Suprapubic skin (tissue), 4 donors: ENCODE data around the gene SLC39A6. TPM values are rescaled to one million over a fixed set of nuclear protein-coding genes. Genes with fewer than 3 reads are reported as not detected.

Experiments
- DNase-seq, 2 donors: peaks; one replicate each; pipeline ENCODE4 v3.0.0-alpha.2; 2019; ENCODE audit warnings: low spot score in 2 of 2
- H3K27ac ChIP-seq: fragments of 200-600 bp; sonication (generic); one replicate; pipeline ENCODE4 v1.5.1; 2019
- H3K27me3 ChIP-seq: fragments of 200-600 bp; sonication (generic); one replicate; pipeline ENCODE4 v1.5.1; 2019
- H3K36me3 ChIP-seq: fragments of 200-600 bp; sonication (generic); one replicate; pipeline ENCODE4 v1.5.1; 2019
- H3K4me1 ChIP-seq: fragments of 200-600 bp; sonication (generic); one replicate; pipeline ENCODE4 v1.5.1; 2019
- H3K4me3 ChIP-seq: fragments of 200-600 bp; sonication (generic); one replicate; pipeline ENCODE4 v1.5.1; 2019; ENCODE audit warnings: mild to moderate bottlenecking
- H3K9me3 ChIP-seq: fragments of 200-600 bp; sonication (generic); one replicate; pipeline ENCODE4 v1.5.1; 2019
- EP300 ChIP-seq: sonication (generic); formaldehyde crosslinking; IDR thresholded peaks from one replicate; pipeline ENCODE4 v1.6.1; 2017; ENCODE audit warnings: antibody characterized with exemption
- POLR2A ChIP-seq, 2 donors: fragments of 450-650 bp; IDR thresholded peaks; one replicate each; pipeline ENCODE4 v1.6.1; 2017; ENCODE audit warnings: antibody characterized with exemption in 2 of 2, mild to moderate bottlenecking in 2 of 2, moderate library complexity in 2 of 2
- POLR2AphosphoS5 ChIP-seq, 3 donors: sonication (generic); formaldehyde crosslinking; IDR thresholded peaks; one replicate each; pipeline ENCODE4 v1.6.1; 2017; ENCODE audit warnings: antibody characterized with exemption in 3 of 3
- WGBS: methylation state at CpG from one replicate; pipeline ENCODE4 v1.1.5; 2018; 5-methylcytosine and 5-hydroxymethylcytosine counted together
- total RNA-seq, 4 donors: library from RNA; depleted of rRNA; stranded (reverse); fragments of >200 nt; gene quantifications; one replicate each; pipeline ENCODE4 v1.1.0, GENCODE V29; 2016
- TF ChIP-seq, protein P1 (sequence below), 2 donors: fragments of 200-600 bp in 1 of 2; fragments of 450-650 bp in 1 of 2; sonication (generic) in 1 of 2; IDR thresholded peaks; one replicate each; pipeline ENCODE4 v1.5.1; 2016 to 2019; ENCODE audit warnings: antibody characterized with exemption in 2 of 2, mild to moderate bottlenecking in 1 of 2, moderate library complexity in 1 of 2

SLC39A6 gene
- total RNA-seq, 4 donors from 2014 or later = 44.3 to 107 (median 97.8) TPM

DNA sequence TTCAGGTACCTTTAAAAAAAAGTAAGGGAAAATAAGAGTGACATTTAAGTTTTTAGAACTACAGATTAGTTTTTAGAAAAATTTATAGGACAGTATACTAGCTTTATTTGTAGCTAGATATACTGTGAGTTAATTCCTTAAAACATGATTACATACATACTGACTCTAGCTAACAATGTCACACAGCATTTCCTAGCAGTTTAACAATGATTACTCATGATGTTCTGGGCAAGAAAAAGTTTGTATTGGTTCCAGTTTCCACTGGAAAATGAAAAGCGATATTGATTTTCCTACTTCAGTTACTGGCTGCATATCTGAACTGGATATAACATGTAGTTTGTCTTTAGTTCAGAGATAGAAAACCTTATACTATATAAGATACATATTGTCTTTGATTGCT is 19.4 kb downstream of the SLC39A6 start:
- WGBS = 68% methylated on average over 1 of the region's 1 CpG
- Histone ChIP-seq H3K27ac (no peak overlapping the region), H3K4me3 (no peak overlapping the region), H3K27me3 (no peaks in the 10 kb centered on the region), H3K9me3 (no peaks in the 10 kb centered on the region), H3K4me1 (peaks cover 7% of the 10 kb centered on the region), H3K36me3 (peaks cover 41% of the 10 kb centered on the region)
- no peak for TF ChIP-seq POLR2AphosphoS5 (IDR thresholded peaks at IDR 0.05)
- no peak for TF ChIP-seq POLR2A (IDR thresholded peaks at IDR 0.05)
- no peak for TF ChIP-seq EP300
- TF ChIP-seq, protein P1, sequence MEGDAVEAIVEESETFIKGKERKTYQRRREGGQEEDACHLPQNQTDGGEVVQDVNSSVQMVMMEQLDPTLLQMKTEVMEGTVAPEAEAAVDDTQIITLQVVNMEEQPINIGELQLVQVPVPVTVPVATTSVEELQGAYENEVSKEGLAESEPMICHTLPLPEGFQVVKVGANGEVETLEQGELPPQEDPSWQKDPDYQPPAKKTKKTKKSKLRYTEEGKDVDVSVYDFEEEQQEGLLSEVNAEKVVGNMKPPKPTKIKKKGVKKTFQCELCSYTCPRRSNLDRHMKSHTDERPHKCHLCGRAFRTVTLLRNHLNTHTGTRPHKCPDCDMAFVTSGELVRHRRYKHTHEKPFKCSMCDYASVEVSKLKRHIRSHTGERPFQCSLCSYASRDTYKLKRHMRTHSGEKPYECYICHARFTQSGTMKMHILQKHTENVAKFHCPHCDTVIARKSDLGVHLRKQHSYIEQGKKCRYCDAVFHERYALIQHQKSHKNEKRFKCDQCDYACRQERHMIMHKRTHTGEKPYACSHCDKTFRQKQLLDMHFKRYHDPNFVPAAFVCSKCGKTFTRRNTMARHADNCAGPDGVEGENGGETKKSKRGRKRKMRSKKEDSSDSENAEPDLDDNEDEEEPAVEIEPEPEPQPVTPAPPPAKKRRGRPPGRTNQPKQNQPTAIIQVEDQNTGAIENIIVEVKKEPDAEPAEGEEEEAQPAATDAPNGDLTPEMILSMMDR (IDR thresholded peaks at IDR 0.05) = no peak
- DNase-seq = no peak

GRCh38 chr18:36108601-36109000 is 20.5 kb downstream of the SLC39A6 start:
- 64% methylated on average over 5 of the region's 5 CpGs for WGBS
- no peak for TF ChIP-seq POLR2A (IDR thresholded peaks at IDR 0.05)
- TF ChIP-seq EP300 = no peak
- no peak for TF ChIP-seq POLR2AphosphoS5 (IDR thresholded peaks at IDR 0.05)

GRCh38 chr18:36108196-36108595 is 20.9 kb downstream of the SLC39A6 start:
- DNase-seq = no peak
- no peak overlapping the region for H3K27ac ChIP-seq
- peaks cover 27% of the 10 kb centered on the region for H3K36me3 ChIP-seq
- no peak for TF ChIP-seq POLR2AphosphoS5 (IDR thresholded peaks at IDR 0.05)
- no peak for TF ChIP-seq POLR2A (IDR thresholded peaks at IDR 0.05)
- no peak for TF ChIP-seq EP300
- TF ChIP-seq, protein P1 (IDR thresholded peaks at IDR 0.05) = no peak
- peaks cover 7% of the 10 kb centered on the region for H3K4me1 ChIP-seq
- H3K4me3 ChIP-seq = no peak overlapping the region
- no peaks in the 10 kb centered on the region for H3K9me3 ChIP-seq
- 44% methylated on average over 2 of the region's 2 CpGs for WGBS
- H3K27me3 ChIP-seq = no peaks in the 10 kb centered on the region

More at GRCh38 chr18:36108601-36109000, 20.5 kb downstream of the SLC39A6 start:
- H3K4me3 ChIP-seq = no peak overlapping the region
- H3K4me1 ChIP-seq = peaks cover 7% of the 10 kb centered on the region
- H3K27me3 ChIP-seq = no peaks in the 10 kb centered on the region
- no peak overlapping the region for H3K27ac ChIP-seq
- H3K36me3 ChIP-seq = peaks cover 31% of the 10 kb centered on the region
- no peak for DNase-seq
- no peaks in the 10 kb centered on the region for H3K9me3 ChIP-seq

- Histone ChIP-seq H3K27me3 (no peaks in the 10 kb centered on the region), H3K4me1 (peaks cover 7% of the 10 kb centered on the region), H3K27ac (no peak overlapping the region), H3K9me3 (no peaks in the 10 kb centered on the region), H3K4me3 (no peak overlapping the region), H3K36me3 (peaks cover 20% of the 10 kb centered on the region)
- TF ChIP-seq EP300 (no peak), POLR2A (IDR thresholded peaks at IDR 0.05) (no peak), POLR2AphosphoS5 (IDR thresholded peaks at IDR 0.05) (no peak)
- TF ChIP-seq, protein P1 (IDR thresholded peaks at IDR 0.05) = no peak
- no peak for DNase-seq
Measured at GRCh38 chr18:36107477-36107876, 21.7 kb downstream of the SLC39A6 start.

- WGBS = 95% methylated on average over 2 of the region's 2 CpGs
- DNase-seq = no peak
- no peaks in the 10 kb centered on the region for H3K9me3 ChIP-seq
- no peak overlapping the region for H3K4me3 ChIP-seq
- no peaks in the 10 kb centered on the region for H3K27me3 ChIP-seq
- no peak for TF ChIP-seq EP300
- TF ChIP-seq, protein P1 (IDR thresholded peaks at IDR 0.05) = no peak
- TF ChIP-seq POLR2A (IDR thresholded peaks at IDR 0.05) = no peak
- no peak for TF ChIP-seq POLR2AphosphoS5 (IDR thresholded peaks at IDR 0.05)
- H3K4me1 ChIP-seq = peaks cover 7% of the 10 kb centered on the region
- no peak overlapping the region for H3K27ac ChIP-seq
- no peaks in the 10 kb centered on the region for H3K36me3 ChIP-seq
Measured at GRCh38 chr18:36104749-36105148, 24.4 kb downstream of the SLC39A6 start.

GRCh38 chr18:36101943-36102342 is 27.2 kb downstream of the SLC39A6 start:
- no peak for DNase-seq
- Histone ChIP-seq H3K4me3 (no peak overlapping the region), H3K27ac (no peak overlapping the region), H3K27me3 (no peaks in the 10 kb centered on the region), H3K36me3 (no peaks in the 10 kb centered on the region), H3K4me1 (no peaks in the 10 kb centered on the region), H3K9me3 (no peaks in the 10 kb centered on the region)
- 94% methylated on average over 6 of the region's 7 CpGs for WGBS
- TF ChIP-seq POLR2AphosphoS5 (IDR thresholded peaks at IDR 0.05) = no peak
- TF ChIP-seq, protein P1 (IDR thresholded peaks at IDR 0.05) = no peak
- no peak for TF ChIP-seq EP300
- no peak for TF ChIP-seq POLR2A (IDR thresholded peaks at IDR 0.05)
